Left lung (tissue), 14 donors: ENCODE data around the gene CDC73. TPM values are rescaled to one million over a fixed set of nuclear protein-coding genes. Genes with fewer than 3 reads are reported as not detected.

Experiments
- ATAC-seq: fragments of 200-7000 bp; cut with Tn5 transposase; one replicate; pipeline ENCODE4 v1.9.1; 2020; ENCODE audit warnings: moderate library complexity
- DNase-seq, 4 donors: peaks; one replicate each; pipeline ENCODE4 v3.0.0-alpha.2; 2013 to 2020
- H3K27ac ChIP-seq, 2 donors: fragments of 200-600 bp; sonication (generic) in 1 of 2; one replicate each; pipeline versions ENCODE4 v1.5.0 to v1.8.0; 2020 to 2021
- H3K27me3 ChIP-seq, 2 donors: fragments of 200-600 bp; sonication (generic) in 1 of 2; one replicate each; pipeline versions ENCODE4 v1.5.0 to v1.8.0; 2020 to 2021
- H3K36me3 ChIP-seq, 2 donors: fragments of 200-600 bp; sonication (generic) in 1 of 2; one replicate each; pipeline versions ENCODE4 v1.5.0 to v1.8.0; 2020 to 2021
- H3K4me1 ChIP-seq, 2 donors: fragments of 200-600 bp; one replicate each; pipeline ENCODE4 v1.8.0; 2021
- H3K4me3 ChIP-seq, 2 donors: fragments of 200-600 bp; sonication (generic) in 1 of 2; one replicate each; pipeline versions ENCODE4 v1.5.0 to v1.8.0; 2020 to 2021; ENCODE audit warnings: mild to moderate bottlenecking in 1 of 2
- H3K9me3 ChIP-seq, 2 donors: fragments of 200-600 bp; sonication (generic) in 1 of 2; one replicate each; pipeline versions ENCODE4 v1.5.0 to v1.8.0; 2020 to 2021
- intact Hi-C, 2 donors: fragments of 100-400 bp; cut with DNase I; formaldehyde crosslinking; loops; one replicate each; pipeline versions ENCODE4 v1.11.2 to v1.14.2; 2022
- long read RNA-seq, 12 donors: library from polyadenylated mRNA in 2 of 12; unstranded in 2 of 12; transcript quantifications; one replicate each; pipeline ENCODE4 v2.0.0 and lab custom pipeline, GENCODE V29; 2019 to 2026
- polyA plus RNA-seq, 6 donors: library from polyadenylated mRNA; unstranded; fragments of 120-200 nt; gene quantifications; one replicate each; pipeline ENCODE4 v1.2.1, GENCODE V29; 2013; ENCODE audit not compliant: insufficient read length in 6 of 6
- total RNA-seq, 2 donors: library from RNA; stranded (reverse); fragmentation: NEBNext Ultra II Directional; extraction: Animal tissue kit (Norgen Biotek cat#: 25700); gene quantifications; one replicate each; pipeline ENCODE4 v1.2.1, GENCODE V29; 2021
- TF ChIP-seq, protein P1 (sequence below), 2 donors: fragments of 200-600 bp; sonication (generic) in 1 of 2; IDR thresholded peaks; one replicate each; pipeline versions ENCODE4 v1.5.0 to v1.8.0; 2021; ENCODE audit warnings: antibody characterized with exemption in 2 of 2
- donor health status: DM: no; HTN: yes; CAD: no.
- donor health status: DM: no; HTN: no; CAD: no.

The CDC73 gene
- total RNA-seq (10 to 100 TPM; 48.1 to 56.4 TPM), polyA plus RNA-seq (10 to 100 TPM; 45.2 to 56.2 (median 53.2) TPM)
- long read RNA-seq, donor 1, full-length matches to known transcripts = 5 of 38 reads
- long read RNA-seq, donor 1, partial matches to known transcripts = 33 of 38 reads
- long read RNA-seq, donor 1, other reads (novel, unspliced or antisense) = 0 of 38 reads
- long read RNA-seq, donor 2, full-length matches to known transcripts = 6 of 16 reads
- long read RNA-seq, donor 2, partial matches to known transcripts = 10 of 16 reads
- long read RNA-seq, donor 2, other reads (novel, unspliced or antisense) = 0 of 16 reads
- long read RNA-seq, donor 3, full-length matches to known transcripts = 6 of 6 reads
- long read RNA-seq, donor 3, partial matches to known transcripts = 0 of 6 reads
- long read RNA-seq, donor 3, other reads (novel, unspliced or antisense) = 0 of 6 reads
- long read RNA-seq, donor 4, full-length matches to known transcripts = 1 of 16 reads
- long read RNA-seq, donor 4, partial matches to known transcripts = 13 of 16 reads
- long read RNA-seq, donor 4, other reads (novel, unspliced or antisense) = 2 of 16 reads
- long read RNA-seq, donor 5, full-length matches to known transcripts = 5 of 20 reads
- long read RNA-seq, donor 5, partial matches to known transcripts = 15 of 20 reads
- long read RNA-seq, donor 5, other reads (novel, unspliced or antisense) = 0 of 20 reads
- long read RNA-seq, donor 6, full-length matches to known transcripts = 9 of 29 reads
- long read RNA-seq, donor 6, partial matches to known transcripts = 20 of 29 reads
- long read RNA-seq, donor 6, other reads (novel, unspliced or antisense) = 0 of 29 reads
- long read RNA-seq, donor 7, full-length matches to known transcripts = 2 of 2 reads
- long read RNA-seq, donor 7, partial matches to known transcripts = 0 of 2 reads
- long read RNA-seq, donor 7, other reads (novel, unspliced or antisense) = 0 of 2 reads
- long read RNA-seq, donor 8, full-length matches to known transcripts = 9 of 27 reads
- long read RNA-seq, donor 8, partial matches to known transcripts = 9 of 27 reads
- long read RNA-seq, donor 8, other reads (novel, unspliced or antisense) = 9 of 27 reads
- long read RNA-seq, donor 9 = 0 reads
- long read RNA-seq, donor 10, full-length matches to known transcripts = 1 of 12 reads
- long read RNA-seq, donor 10, partial matches to known transcripts = 11 of 12 reads
- long read RNA-seq, donor 10, other reads (novel, unspliced or antisense) = 0 of 12 reads
- long read RNA-seq, donor 11, full-length matches to known transcripts = 3 of 24 reads
- long read RNA-seq, donor 11, partial matches to known transcripts = 6 of 24 reads
- long read RNA-seq, donor 11, other reads (novel, unspliced or antisense) = 15 of 24 reads
- long read RNA-seq, donor 12, full-length matches to known transcripts = 10 of 37 reads
- long read RNA-seq, donor 12, partial matches to known transcripts = 14 of 37 reads
- long read RNA-seq, donor 12, other reads (novel, unspliced or antisense) = 13 of 37 reads

DNA sequence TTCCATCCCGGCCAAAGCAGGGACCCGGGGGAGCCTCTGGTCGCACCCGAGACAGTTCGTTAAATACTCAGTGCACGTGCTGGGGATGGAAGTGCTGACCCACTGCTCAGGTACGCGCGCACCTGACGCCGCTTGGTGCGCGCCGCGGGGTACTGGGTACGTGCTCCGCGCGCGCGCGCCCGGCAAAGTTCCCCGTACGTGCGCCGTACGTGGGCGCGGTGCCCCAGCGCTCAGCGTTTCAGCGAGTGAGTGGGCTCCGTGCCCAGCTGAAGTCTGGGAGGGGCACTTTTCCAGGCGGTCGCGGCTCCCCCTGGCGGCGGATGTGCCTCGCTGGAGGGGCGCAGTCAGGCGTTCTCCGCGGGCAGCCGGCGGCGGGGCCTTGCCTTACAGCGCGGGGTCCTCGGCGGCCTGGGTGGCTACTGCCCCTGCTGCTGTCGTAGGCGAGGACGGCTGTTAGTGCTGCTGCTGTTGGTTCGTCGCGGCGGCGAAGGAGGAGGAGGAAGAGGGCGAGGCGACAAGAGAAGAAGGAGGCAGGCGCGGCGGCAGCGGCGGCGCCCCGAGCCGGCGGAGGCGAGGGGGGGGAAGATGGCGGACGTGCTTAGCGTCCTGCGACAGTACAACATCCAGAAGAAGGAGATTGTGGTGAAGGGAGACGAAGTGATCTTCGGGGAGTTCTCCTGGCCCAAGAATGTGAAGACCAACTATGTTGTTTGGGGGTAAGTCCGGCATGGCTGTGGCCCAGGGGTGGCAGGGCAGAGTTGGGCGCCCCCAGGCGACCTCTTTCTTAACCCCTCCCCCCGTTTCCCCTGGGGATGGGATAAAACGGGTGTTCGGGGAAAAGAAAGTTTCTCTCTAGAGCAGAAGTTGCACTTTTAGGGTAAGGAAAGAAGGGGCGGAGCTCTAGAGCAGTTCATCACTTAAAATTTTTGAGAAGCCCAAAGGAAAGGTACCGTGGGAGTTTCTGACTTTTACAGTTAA is at the start of gene CDC73:
Gene CDC73 (plus strand): TSS at position 416 of the 978 bp plus-strand sequence. CDS start 170 bp downstream, at position 586.
- H3K27ac ChIP-seq = peak within 1 kb of the TSS; percentile 97 to 98
- intact Hi-C loops = no loop called here

DNA sequence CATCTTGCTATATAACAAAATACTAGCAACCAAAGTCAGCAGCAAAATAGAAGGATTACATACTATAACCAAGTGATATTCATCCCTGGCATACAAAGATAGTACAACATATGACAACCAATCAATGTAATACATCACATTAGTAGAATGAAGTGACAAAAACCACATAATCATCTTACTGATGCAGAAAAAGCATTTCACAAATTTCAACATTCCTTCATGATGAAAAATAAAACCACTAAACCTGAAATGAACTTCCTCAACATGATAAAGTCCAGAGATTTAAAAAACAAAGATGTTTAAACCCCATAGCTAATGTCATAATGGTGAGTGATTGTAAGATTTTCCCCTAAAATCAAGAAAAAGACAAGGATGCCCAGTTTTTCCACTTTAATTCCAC is 43.8 kb upstream of the CDC73 start:
- no peak for DNase-seq
- Histone ChIP-seq H3K27ac (no peak overlapping the region), H3K27me3 (no peaks in the 10 kb centered on the region), H3K36me3 (peaks cover 0 to 59% of the 10 kb centered on the region in 2 donors), H3K4me1 (no peaks in the 10 kb centered on the region), H3K4me3 (no peak overlapping the region), H3K9me3 (no peaks in the 10 kb centered on the region)
- TF ChIP-seq, protein P1, sequence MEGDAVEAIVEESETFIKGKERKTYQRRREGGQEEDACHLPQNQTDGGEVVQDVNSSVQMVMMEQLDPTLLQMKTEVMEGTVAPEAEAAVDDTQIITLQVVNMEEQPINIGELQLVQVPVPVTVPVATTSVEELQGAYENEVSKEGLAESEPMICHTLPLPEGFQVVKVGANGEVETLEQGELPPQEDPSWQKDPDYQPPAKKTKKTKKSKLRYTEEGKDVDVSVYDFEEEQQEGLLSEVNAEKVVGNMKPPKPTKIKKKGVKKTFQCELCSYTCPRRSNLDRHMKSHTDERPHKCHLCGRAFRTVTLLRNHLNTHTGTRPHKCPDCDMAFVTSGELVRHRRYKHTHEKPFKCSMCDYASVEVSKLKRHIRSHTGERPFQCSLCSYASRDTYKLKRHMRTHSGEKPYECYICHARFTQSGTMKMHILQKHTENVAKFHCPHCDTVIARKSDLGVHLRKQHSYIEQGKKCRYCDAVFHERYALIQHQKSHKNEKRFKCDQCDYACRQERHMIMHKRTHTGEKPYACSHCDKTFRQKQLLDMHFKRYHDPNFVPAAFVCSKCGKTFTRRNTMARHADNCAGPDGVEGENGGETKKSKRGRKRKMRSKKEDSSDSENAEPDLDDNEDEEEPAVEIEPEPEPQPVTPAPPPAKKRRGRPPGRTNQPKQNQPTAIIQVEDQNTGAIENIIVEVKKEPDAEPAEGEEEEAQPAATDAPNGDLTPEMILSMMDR (IDR thresholded peaks at IDR 0.05) = no peak
- ATAC-seq = no peak
- intact Hi-C loops = no loop called here

More for the DNA sequence above, at the start of gene CDC73:
- Histone ChIP-seq H3K4me3 (peak within 1 kb of the TSS; percentile 77 to 80), H3K9me3 (no peaks in the 10 kb centered on the region), H3K27me3 (no peaks in the 10 kb centered on the region), H3K36me3 (peaks cover 0 to 14% of the 10 kb centered on the region in 2 donors), H3K4me1 (peaks cover 0 to 29% of the 10 kb centered on the region in 2 donors)
- DNase-seq (peak; percentile 96 to 100 (median 98)), ATAC-seq (peak; percentile 99)
- TF ChIP-seq, protein P1 (IDR thresholded peaks at IDR 0.05) = peak; percentile 87 to 97

DNA sequence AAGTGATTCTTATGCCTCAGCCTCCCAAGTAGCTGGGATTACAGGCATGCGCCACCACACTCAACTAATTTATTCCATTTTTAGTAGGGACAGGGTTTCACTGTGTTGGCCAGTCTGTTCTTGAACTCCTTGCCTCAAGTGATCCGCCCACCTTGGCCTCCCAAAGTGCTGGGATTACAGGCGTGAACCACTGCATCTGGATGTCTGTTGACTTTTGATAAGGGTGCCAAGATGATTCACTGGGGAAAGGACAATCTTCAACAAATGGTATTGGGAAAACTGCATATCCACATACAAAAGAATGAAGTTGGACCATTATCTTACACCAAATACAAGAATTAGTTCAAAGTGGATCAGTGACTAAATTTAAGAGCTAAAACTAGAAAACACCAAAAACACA is 42.6 kb upstream of the CDC73 start:
- DNase-seq = no peak
- H3K9me3 ChIP-seq = no peaks in the 10 kb centered on the region
- H3K27ac ChIP-seq = no peak overlapping the region
- H3K4me3 ChIP-seq = no peak overlapping the region
- peaks cover 0 to 70% of the 10 kb centered on the region in 2 donors for H3K36me3 ChIP-seq
- H3K27me3 ChIP-seq = no peaks in the 10 kb centered on the region
- TF ChIP-seq, protein P1 (IDR thresholded peaks at IDR 0.05) = no peak
- no peaks in the 10 kb centered on the region for H3K4me1 ChIP-seq
- ATAC-seq = no peak
- intact Hi-C loops = no loop called here
